HG03196 (cell line): Measurements from ENCODE around the gene TGM5.
"Not testable (repeated sequence)": the region's sequence is repeated elsewhere in the genome, so short reads cannot be mapped to it uniquely, and the experiment has no call there.

Experiments used
- ATAC-seq: cut with Tn5 transposase; IDR thresholded peaks from one replicate; pipeline ENCODE4 v1.9.1; 2021; ENCODE audit not compliant: unreplicated experiment

The TGM5 gene

DNA sequence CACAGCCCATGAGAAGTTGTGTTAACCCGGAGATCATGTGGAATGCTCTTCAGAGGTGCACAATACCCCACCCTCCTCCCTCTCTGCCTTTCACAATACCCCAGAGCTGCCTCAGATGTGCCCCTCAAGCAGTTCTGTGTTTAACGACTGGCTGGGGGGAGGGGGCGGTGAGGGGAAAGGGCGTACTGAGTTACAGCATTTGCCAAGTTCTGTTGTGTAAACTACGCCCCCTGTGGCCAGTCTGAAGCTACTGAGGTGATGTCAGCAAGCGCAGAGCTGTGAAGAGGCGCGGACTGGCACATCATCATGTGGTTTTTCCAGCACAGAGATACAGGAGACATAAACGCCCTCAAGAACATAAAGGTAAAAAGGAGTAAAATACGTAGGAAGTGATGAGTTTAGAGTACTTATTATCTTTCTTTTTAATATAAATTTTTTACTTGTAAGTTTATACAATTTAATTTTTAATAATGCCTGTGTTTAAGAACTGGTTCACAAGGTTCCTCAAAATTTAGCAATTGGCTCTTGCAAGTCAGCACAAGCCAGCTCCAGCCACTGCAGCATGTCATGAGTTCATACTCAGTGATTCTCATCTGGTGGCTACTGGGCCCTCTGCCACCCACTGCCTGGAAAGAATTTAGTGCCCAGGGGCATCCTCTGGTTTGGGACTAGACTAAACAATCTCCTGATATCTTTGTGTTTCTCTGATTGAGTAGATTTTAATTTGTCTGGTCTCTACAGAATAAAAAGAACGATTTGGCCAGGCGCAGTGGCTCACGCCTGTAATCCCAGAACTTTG, 47.6 kb downstream of the TGM5 start:
- ATAC-seq: no peak

DNA sequence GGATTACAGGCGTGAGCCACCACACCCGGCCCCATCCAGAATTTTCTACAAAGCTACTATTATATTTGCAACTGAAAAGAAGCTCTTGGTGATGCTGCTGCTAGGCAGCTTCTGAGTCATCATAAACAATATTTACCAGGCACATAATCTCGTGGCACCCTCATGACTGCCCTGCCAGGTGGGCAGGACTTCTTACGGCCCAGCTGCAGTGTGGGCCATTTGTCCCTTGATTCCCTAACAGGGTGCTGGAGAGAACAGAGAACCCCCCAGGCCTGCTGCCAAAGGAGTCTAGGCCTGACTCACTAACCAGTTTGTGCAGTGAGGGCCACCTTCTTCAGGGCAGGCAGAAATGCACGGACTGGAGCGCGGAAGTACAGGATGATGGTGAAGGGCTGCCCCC, 50.8 kb downstream of the TGM5 start:
- no peak for ATAC-seq

DNA sequence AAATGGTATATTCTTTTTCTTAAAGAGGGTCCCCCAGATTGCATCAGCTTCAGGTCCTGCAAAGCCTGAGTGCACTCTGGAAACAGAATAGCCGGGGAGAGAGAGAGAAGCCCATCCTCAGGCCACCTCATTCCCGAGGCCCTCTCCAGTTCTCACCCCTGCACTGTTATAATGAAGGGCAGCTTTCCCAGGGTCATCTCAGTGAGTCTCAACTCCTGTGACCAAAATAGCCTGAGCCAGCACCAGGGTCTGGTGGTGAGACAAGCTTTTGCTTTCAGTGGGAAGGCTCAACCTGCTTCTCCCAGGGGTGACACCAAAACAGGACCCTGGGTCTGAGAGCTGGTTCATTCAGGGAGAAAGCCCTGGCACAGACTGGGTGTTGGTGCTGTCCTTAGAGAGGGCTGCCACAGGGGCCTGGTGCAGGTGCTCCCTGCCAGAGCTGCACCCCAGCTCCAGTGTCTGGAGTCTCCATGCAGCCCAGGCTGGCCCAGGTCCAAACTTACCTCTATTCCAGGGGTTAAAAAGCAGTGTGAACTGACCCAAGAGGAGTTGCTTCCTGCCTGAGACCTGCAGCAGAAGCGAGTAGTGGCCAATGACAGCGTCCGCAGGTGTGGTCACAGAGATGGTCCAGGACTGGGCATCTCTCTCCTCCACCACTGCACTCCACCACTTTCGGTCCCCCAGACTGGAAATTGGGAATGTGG, 52.0 kb downstream of the TGM5 start:
- no peak for ATAC-seq

DNA sequence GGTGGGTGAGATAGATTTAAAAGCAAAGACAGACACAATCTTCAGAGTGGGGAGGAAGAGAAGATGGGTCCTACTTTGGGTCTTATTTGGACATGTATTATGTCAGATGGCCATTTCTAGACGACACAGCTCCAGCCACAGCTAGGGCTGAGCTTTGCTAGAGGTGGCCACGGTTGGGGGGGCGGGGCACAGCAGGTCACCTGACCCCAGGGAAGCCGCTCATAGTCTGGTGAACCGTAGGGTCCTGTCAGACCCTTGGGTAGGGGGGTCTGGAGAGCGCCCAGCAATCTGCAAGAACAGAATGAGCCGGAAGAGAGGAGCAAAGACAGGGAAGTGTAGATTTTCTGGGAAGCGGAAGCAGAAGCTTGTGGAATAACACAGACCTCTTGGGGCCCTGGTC, 52.6 kb downstream of the TGM5 start:
- no peak for ATAC-seq

DNA sequence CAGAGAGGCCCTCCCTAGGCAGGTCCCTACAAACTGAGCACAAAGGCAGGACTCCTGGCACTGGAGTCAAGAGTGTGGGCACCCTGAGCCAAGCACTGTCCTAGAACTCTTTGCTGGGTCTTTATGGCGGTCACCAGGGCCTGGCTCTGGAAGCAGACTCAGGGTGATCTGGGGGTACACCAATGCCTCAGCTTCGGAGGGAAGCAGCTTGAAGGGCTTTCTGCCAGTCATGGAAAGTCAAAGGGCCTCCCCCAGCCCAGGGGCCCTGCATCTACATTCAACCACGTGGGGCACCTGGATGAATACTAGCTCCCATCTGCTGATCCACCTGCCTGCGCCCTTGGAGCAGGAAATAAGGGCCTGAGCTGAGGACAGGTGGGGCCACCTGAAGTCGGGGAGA, 53.3 kb downstream of the TGM5 start:
- no peak for ATAC-seq

DNA sequence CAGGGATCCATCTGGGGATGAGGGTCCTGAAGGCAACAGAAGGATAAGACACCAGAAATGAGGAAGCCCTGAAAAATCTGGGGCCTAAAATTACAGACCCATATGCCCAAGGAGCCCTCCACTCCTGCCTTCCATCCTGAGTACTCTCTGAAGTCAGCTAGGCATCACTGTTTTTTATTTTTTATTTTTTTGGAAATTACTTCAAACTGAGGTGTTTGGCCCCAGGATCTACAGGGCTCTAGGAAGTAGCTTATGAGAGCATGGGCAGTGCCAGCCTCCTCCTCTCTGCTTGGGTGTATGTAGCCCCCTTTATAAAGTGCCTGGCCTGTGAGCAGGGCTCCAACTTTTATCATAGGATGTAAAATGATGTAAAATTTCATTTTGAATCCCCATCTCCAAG, 53.8 kb downstream of the TGM5 start:
- no peak for ATAC-seq

DNA sequence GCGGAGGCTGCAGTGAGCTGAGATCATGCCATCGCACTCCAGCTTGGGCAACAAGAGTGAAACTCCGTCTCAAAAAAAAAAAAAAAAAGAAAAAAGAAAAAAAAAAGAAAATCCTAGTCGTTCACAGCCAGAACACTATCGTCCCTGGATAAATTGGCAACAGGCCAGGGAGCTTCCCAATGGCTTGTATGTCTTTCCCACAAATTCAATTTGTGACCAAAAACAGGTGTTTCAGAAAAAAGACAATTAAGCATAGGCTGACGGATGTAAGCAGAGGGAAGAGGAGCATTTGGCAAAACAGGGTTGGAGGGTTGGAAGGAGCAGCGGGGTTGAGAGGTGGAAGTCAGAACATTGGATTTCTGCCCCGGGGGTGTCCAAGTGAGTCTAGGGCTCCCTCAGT, 54.4 kb downstream of the TGM5 start:
- ATAC-seq: no peak

DNA sequence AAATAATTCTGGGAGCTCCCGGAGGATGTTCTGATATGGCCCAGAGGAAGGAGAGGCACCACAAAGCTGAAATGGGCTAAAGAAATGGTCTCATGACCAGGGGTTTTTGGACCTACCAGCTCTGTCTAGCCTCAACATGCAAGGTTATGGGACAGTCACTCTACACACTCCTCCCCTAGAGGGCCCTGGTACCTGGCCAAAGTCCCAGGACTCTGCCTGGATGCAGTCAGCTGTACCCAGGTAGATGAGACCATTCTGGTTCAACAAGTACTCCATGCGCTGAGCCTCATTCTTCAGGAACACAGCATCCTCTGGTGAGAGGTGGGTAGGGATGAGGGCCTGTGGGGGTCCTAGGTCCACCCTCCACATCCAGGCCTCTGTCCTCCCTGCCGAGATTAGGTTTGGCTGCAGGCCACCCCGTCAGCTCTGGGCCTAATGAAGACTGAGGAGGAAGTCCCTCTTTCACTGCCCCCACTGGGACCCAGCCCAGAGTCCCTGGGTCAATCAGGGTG, 55.4 kb downstream of the TGM5 start:
- no peak for ATAC-seq

DNA sequence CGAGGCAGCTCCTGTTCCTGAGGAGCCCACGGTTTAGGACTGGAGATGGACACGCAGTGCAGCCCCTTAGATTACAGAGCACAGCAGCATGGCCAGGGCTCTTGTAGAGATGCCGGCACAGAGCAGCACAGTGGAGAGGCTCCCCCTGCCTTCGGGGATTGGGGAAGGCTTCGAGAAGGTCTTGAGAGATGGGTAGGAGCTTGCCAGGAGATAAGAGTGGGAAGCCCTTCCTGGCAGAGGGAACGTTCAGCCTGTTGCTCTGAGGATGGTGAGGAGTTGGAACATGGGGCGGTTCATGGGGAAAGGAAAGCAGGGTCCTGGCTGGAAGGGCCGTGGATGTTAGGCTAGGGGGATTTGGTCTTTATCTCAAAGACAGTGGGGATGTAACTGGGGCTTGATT, 55.9 kb downstream of the TGM5 start:
- no peak for ATAC-seq

DNA sequence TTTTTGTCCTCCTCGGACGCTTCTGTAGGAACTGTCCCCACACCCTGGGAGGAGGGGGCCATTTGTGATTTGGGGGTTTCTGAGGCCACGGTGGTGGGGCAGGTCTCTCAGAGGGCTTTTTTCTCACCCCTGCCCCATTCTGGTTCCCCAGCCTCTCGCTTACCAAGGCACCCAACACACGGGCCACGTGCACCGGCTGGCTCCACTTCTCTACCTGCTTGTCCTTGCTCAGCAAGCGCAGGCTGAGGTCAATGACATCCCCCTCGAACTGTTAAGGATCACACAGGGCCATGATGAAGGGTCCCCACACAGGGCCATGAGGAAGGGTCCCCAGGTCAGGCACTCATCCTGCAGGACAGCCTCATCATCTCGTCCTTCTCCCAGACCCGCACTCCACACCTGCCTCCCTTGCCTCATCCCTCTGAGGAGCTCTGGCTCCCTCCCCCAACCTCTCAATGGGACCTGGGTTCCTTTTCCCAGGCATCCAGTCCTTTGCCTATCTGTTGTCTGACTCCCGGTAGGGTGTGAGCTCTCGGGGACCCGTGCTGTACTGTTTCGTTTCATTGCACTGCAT, 56.5 kb downstream of the TGM5 start:
- no peak for ATAC-seq

DNA sequence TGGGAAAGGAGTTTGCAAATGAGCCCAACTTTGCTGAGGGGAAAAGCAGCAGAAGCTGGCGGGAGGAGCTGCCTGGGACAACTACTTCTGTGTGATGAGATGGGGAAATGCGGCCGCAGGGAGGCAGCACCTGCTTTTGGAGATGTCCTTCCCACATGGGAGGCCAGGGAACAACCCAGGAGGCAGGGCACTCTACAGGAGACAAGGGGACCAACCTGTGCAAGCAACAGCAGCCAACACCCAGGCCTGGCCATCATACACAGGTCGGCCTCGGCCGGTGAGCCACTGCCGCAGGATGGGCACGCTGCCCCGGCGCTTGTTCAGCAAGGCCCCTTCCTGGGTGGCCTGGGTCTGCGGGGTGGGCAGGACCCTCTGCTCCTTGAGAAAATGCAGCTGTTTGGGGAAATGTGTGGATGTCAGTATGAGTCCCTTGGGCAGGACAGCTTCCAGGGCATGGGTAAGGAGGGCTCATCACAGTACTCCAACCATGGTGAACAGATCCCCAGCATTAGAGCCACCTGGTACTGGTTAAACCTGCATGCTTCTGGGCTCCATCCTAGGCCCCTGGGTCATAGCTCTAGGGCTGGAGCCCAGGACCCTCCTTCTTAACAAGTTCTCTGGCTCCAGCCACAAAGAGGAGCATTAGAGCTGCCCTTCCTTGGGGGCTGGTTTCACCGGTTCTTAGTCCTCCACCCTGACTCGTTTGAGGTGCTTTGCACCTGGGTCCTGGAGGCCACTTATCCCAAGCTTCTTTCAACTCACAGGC, 57.5 kb downstream of the TGM5 start:
- no peak for ATAC-seq

DNA sequence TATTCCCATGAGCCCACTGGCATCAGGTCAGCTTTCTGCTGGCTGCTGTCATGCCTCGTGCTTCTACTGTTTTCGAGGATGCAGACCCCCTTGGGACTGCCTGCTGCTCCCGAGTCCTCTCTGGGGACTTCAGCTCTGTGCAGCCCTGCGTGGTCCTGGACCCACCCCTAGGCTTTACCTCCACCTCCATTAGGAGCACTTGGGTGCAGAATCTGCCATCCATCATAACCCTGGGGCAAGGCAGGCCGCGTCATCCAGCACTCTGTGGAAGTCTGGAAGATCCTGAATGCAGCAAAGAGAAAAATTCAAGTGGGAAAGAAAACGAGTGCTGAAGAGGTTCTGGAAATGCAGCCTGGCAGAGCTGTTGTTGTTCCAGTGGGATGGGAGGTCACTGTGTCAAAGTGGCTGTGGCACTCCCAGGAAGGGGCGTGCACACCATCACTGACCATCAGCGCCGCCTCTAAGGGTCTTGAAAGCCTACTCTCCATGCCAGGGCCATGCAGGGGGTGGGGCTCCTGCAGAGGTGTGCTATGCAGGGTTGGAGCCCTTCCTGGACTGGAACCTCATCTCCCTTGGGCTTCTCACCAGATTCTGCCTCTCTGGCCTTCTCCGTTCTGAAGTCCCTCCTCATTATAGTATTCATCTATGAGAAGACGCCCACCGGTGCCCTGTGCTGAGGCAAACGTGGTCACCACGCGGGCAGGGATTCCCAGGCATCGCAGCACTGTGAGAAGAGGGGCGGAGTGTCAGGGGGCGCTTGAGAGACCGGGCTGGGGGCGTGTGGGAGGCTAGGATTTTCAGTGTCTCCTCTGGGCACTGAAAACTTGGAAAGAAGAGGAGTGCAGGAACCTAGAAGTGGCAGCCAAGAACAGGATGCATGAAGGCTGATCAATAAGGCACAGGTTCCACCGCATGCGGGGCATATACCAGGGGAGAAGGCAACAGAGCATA, 58.4 kb downstream of the TGM5 start:
- ATAC-seq: no peak

DNA sequence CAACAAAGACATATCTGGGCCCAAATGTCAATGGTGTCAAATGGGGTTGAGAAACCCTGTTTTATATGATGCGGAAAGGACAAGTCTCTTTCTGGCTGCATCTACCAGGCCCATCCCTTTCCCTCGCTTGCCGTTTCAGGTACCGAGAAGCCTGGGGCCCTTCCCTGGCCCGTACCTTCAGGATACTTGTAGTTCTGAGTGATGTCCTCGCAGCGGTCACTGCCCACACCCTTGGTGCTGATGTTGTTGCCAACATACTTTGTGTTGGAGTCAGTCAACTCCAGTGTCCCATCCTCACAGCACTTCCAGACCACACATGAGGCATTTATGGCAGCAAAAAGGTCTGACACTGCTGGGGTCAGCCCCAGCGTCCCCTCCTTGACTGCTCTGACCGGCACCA, 59.7 kb downstream of the TGM5 start:
- no peak for ATAC-seq

DNA sequence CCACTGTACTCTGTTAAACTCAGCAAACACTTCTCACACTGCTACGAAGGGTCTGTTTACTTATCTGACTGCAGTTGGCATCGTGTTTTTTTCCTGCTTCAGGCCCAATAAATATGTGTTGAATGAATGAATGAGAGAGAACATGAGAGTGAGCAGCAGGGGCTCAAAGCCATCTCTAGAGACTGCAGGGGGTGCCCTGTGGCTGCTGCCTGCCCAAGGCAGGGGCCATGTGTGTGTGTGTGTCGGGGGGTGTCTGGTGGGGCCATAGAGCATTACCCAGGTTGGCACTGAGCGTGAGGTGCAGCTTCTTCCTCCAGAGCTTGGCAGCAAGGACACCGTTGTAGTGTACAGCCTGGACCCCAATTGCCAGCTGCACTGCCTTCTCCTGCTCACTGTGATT, 60.7 kb downstream of the TGM5 start:
- no peak for ATAC-seq

DNA sequence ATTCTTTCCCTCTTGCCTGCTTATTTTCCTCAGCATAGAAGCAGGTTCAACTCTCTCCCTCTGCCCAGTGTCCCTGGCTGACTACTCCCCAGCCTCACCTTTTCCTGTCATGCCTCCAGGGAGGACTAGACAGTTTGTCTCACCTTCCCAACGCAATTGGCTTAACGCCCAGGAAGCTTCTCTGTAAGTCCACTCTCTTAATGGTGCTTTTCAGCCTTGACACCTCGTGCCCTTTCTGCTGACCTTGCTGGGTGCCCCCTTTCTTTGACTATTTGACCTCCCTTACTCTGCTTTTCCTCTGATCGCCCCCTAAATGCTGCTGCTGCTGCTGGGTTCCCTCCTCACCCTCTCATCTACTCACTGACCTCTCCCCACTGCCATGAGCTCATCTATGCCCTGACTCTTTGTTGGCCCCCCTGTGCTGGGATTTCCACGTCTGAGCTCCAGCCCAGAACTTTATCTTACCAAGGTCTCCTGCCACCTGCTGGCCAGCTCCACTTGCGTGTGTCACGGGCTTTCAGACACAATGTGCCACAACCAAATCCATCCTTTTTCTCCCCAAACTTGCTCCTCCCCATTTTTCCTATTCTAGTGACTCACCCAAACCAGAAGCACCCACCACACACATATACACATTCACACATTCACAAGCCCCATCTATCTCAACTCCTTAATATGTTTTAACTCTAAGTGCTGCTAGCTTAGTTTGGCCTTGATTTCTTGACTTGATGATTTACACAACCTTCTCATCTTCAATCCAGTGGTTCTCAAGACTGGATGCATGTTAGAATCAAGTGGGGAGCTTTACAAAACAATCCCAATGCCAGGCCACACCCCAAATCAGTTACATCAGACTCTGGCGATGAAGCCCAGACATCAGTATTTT, 62.5 kb downstream of the TGM5 start:
- ATAC-seq: no peak

DNA sequence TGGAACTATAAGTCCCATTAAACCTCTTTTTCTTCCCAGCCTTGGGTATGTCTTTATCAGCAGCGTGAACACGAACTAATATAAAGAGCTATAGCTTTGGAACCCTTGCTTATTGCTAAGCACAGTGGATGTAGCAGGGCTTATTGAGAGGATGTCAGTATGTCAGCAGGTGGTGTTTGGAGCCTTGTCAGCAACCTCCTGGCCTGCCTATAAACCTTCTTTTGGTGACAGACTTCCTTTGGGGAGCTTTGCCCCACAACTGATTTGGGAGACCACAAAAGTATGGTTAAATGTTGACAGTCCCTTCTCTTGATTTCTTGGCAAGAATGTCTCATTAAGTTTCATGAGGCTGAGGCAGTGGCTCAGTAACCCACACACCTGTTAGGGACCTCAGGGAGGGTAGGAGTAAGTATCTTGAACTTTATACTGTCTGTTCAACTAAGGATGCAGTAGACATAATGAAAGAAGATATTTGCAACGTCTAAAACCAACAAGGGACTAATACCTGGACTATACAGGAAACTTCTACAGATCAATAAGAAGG, 66.7 kb downstream of the TGM5 start:
- no peak for ATAC-seq

DNA sequence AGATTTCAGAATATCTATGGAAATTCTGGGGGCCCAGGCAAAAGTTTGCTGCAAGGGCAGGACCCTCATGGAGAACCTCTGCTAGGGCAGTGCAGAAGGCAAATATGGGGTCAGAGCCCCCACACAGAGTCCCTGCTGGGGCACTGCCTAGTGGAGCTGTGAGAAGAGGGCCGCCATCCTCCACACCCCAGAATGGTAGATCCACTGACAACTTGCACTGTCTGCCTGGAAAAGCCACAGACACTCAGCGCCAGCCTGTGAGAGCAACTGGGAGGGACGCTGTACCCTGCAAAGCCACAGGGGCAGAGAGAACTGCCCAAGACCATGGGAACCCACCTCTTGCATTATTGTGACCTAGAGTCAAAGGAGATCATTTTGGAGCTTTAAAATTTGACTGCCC, 67.7 kb downstream of the TGM5 start:
- ATAC-seq: no peak

DNA sequence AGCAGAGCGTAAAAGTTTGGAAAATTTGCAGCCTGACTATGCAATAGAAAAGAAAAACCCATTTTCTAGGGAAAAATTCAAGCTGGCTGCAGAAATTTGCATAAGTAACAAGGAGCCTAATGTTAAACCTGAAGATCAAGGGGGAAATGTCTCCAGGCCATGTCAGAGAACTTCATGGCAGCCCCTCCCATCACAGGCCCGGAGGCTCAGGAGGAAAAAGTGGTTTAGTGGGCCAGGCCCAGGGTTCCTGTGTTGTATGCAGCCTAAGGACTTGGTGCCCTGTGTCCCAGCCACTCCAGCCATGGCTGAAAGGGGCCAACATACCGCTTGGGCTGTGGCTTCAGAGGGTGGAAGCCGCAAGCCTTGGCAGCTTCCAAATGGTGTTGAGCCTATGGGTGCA, 68.2 kb downstream of the TGM5 start:
- ATAC-seq: not testable (repeated sequence)

DNA sequence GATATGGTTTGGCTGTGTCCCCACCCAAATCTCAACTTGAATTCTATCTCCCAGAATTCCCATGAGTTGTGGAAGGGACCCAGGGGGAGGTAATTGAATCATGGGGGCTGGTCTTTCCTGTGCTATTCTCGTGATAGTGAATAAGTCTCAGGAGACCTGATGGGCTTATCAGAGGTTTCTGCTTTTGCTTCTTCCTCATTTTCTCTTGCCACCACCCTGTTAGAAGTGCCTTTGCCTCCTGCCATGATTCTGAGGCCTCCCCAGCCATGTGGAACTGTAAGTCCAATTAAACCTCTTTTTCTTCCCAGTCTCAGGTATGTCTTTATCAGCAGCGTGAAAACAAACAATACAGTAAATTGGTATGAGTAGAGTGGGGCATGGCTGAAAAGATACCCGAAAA, 69.0 kb downstream of the TGM5 start:
- not testable (repeated sequence) for ATAC-seq
